ENCODE measurements around the gene PGRMC2.

Gene PGRMC2

DNA sequence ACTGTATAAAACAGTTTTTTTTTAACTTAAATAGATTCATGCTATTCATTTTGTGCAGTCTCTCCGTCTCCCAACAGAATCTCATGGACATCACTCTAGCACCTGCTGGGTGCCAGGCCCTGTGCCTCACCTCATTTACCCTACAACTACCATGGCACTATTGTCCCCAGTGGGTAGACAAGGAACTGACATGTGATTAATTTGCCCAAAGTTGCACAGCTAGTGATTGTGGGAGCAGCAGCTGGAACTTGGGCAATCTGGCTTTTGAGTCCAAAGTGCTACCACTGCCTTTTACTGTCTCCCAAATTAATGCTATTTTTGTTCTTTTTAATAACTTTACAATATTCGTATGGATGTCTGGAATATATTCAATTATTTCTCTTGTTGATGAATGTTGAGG lies 11.2 kb upstream of the PGRMC2 start:
- no peak for DNase-seq

GRCh38 chr4:128298146-128298758 lies 10.6 kb upstream of the PGRMC2 start:
- DNase-seq: no peak

GRCh38 chr4:128295255-128295654 lies 7.6 kb upstream of the PGRMC2 start:
- DNase-seq: no peak

DNA sequence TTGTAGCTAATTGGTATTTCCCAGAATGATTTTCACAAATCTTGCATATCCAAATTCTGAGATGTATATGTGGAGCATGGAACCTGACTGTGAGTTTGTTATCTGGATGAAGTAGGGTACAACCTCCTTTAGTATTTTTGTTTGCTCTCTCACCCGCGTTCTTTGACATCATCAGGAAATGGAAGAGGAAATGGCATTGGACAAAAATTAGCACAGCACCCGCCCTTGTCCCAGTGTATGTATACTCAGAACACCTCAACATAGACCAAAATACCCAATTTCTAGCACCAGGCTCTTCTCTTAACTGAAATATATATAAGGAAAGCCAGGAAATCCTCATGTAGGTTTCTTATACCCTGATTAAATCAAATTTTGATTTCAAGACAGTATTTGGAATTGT lies 6.9 kb upstream of the PGRMC2 start:
- DNase-seq: no peak

- no peak for DNase-seq
Observed at GRCh38 chr4:128292349-128292748, 4.7 kb upstream of the PGRMC2 start.

GRCh38 chr4:128291096-128291495 lies 3.5 kb upstream of the PGRMC2 start:
- no peak for DNase-seq

DNA sequence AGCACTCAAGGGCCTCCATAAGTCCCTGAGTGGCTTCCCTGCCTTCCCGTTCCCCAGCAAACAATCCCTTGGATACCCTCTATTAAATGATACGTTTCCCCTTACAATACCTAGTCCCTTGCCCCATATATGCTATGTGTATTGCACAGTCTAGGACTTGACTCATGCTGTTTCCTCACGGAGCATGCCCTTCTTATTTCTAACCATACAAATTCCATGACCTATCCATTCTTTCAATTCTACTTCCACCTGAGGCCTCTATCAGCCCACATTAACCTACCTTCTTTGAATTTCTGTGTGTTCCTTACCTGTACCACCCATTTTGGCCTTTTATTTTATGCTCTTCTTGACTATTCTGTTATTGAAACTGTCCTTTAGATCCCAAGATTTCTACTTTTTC lies 2.9 kb upstream of the PGRMC2 start:
- DNase-seq: no peak

- no peak for DNase-seq
Observed at GRCh38 chr4:128289523-128290158, 2.0 kb upstream of the PGRMC2 start.

DNA sequence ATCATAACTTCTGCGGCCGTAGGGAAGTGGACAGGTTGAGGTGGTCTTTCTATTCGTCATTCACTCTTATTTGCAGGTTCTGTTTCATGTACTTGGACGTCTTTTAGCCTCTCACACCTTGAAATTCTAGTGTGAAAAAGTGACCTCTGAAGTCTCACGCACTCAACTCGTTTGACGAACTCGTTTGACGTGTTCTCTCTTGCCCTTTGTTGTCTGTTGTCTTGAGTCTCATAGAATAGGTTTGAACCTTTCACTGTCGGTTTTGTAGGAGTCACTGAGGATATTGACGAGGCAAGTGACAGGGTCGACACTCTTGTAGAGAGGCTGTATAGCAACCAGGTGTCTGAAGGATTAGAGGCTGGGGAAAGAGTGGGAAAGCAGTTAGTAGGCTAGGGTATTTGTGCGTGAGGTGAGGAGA lies 1.1 kb upstream of the PGRMC2 start:
- no peak for DNase-seq

- peak; percentile 94 for DNase-seq
Observed at GRCh38 chr4:128287871-128288688, 467 bp upstream of the PGRMC2 start.

GRCh38 chr4:128286474-128287058 lies 1.0 kb downstream of the PGRMC2 start:
- DNase-seq: no peak

DNA sequence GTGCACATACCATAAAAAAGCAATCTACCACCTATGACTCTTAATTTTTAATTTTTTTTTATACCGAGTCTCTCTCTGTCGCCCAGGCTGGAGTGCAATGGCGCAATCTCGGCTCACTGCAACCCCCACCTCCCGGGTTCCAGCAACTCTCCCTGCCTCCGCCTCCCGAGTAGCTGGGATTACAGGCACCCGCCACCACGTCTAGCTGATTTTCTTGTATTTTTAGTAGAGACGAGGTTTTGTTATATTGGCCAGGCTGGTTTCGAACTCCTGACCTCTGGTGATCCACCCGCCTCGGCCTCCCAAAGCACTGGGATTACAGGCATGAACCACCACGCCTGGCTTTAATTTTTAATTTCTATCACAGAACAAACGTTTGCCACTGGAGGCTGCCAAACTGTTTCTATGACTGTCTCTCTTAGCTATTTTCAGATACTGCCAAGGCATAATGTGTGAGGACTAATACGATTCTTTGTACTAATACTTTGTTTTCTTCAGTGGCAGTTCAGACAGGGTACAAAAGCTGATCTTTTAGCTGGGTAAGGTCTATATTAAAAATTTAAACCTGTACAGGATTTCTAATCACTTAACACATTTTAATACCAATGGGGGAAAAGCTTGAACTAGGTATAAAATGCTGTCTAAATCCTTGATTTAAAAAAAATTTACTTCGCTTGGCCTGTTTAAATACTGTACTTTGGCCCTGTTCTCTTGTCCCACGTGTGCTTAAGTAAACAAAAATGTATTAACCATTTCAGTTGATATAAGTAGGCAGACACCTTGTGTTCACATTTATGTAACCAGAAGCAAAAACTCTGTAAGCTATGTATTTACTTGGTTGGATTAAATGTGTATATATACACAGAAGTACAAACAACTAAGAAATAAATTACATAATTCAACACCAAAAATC lies 2.3 kb downstream of the PGRMC2 start:
- DNase-seq: no peak

DNA sequence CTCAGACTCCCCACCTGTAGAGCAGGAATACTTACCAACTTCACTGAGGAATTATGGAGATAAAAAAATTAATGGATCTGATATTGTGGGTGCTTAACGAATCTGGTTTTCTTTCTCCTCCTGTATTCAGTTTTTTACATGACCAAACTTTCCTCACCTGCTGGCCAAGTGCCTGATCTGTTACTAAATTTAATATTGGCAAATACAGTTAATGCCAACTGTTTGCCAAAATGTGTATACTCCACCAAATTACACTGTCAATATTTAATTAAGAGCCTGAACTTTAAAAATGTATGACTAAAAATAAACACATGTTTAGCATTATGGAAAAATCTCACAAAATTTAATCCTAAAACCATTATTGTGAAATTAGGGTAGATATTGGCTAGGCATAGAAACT lies 3.3 kb downstream of the PGRMC2 start:
- DNase-seq: no peak

GRCh38 chr4:128283071-128283470 lies 4.5 kb downstream of the PGRMC2 start:
- DNase-seq: no peak

GRCh38 chr4:128282516-128282915 lies 5.1 kb downstream of the PGRMC2 start:
- no peak for DNase-seq

GRCh38 chr4:128281354-128281753 lies 6.3 kb downstream of the PGRMC2 start:
- DNase-seq: no peak

DNA sequence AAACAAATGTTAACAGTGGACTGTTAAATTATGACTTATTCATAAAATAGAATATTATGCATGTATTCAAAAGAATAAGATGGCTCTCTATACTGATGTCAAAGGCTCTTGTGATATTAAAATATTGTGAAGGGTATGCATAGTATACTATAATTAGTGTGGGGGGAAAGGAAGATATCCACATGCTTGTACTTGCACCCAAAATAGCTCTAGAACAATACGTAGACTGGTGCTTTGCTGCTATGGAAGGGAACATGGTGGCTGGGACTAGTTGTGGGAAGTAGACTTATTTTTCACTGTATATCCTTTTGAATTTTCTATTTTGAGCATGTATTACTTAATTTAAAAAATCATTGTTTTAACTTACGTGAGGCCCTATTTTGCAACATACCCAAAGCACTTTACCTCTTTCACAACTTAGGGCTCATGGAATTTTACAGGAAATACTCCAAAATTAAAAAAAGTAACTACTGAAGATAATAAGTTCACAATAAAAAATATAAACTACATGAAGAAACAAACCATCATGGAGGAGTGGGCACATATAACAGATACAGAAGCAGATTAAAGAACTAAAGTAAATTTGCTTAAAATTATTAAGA lies 7.9 kb downstream of the PGRMC2 start:
- no peak for DNase-seq

- no peak for DNase-seq
Observed at GRCh38 chr4:128277856-128278255, 9.8 kb downstream of the PGRMC2 start.

GRCh38 chr4:128275346-128275745 lies 12.3 kb downstream of the PGRMC2 start:
- no peak for DNase-seq

- no peak for DNase-seq
Observed at GRCh38 chr4:128271551-128271950, 16.1 kb downstream of the PGRMC2 start.

DNA sequence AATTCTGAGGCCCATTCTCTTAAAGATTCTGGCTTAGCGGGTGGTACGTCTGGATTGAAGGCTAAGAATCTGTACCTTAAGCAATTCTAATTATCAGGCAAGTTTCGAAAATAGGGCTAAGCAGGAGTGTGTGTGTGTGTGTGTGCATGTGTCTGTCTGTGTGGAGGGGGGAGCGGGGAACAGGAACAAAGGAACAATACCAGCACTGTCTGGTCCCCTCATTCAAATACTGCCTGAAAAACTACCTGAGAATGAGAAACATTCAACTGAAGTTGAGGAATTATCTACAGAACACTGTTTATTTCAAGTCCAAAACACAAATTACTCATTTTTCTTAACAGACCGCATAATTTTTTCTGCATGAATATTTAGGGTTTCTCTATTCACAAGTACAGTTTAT lies 18.6 kb downstream of the PGRMC2 start:
- no peak for DNase-seq

DNA sequence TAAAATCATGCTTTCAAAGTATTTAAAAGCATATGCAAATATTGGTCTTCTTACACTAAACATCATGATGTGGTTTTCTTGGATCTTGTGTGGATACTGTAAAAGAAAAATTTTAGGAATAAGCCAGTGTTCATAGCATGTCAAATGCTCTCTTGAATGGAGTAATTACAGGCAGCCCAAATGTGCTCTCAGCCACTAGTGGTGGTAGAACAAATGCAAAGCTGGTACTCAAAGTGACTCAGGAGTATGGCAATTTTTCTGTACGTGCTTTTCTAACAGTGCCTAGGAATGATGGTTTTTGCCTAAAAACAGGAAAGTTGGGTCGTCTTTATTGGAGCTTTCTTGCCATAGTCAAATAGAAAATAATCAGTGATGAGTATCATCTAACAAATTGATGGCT lies 19.9 kb downstream of the PGRMC2 start:
- DNase-seq: no peak

All from GOT3 (cell line).